SK-N-SH treated with all-trans-retinoic acid at 6 μM for 48 hours (cell line): ENCODE measurements around the gene DTX3L.

ENCODE experiments used
- ARNTL ChIP-seq: fragments of 450-650 bp; formaldehyde crosslinking; IDR thresholded peaks from 2 replicates; pipeline ENCODE4 v1.5.0; 2020; ENCODE audit warnings: low read depth, mild to moderate bottlenecking, moderate library complexity, borderline replicate concordance
- CREB5 ChIP-seq: fragments of 250-450 bp; sonication (Bioruptor Pico); IDR thresholded peaks from 2 replicates; pipeline ENCODE4 v1.5.1; 2020; ENCODE audit warnings: low read depth, mild to moderate bottlenecking, moderate library complexity
- GLIS3 ChIP-seq: fragments of 250-450 bp; sonication (Bioruptor Pico); IDR thresholded peaks from 2 replicates; pipeline ENCODE4 v1.5.0; 2020; ENCODE audit warnings: mild to moderate bottlenecking, moderate library complexity
- OSR1 ChIP-seq: fragments of 250-450 bp; sonication (Bioruptor Pico); IDR thresholded peaks from 2 replicates; pipeline ENCODE4 v1.8.0; 2022; ENCODE audit warnings: moderate library complexity, mild to moderate bottlenecking, inconsistent platforms
- PATZ1 ChIP-seq: fragments of 250-450 bp; sonication (Bioruptor Pico); IDR thresholded peaks from 2 replicates; pipeline ENCODE4 v1.8.0; 2020; ENCODE audit warnings: mild to moderate bottlenecking, moderate library complexity, borderline replicate concordance
- POU6F1 ChIP-seq: fragments of 250-450 bp; sonication (Bioruptor Pico); IDR thresholded peaks from 2 replicates; pipeline ENCODE4 v1.8.0; 2021; ENCODE audit warnings: low read depth, mild to moderate bottlenecking, moderate library complexity, borderline replicate concordance
- PPARA ChIP-seq: fragments of 250-450 bp; sonication (Bioruptor Pico); IDR thresholded peaks from 2 replicates; pipeline ENCODE4 v1.5.0; 2020; ENCODE audit warnings: mild to moderate bottlenecking, borderline replicate concordance
- SNAI2 ChIP-seq: fragments of 250-450 bp; sonication (Bioruptor Pico); IDR thresholded peaks from 2 replicates; pipeline ENCODE4 v1.5.0; 2020; ENCODE audit warnings: mild to moderate bottlenecking, moderate library complexity
- ZC3H10 ChIP-seq: fragments of 250-450 bp; sonication (Bioruptor Pico); IDR thresholded peaks from 2 replicates; pipeline ENCODE4 v1.5.1; 2021; ENCODE audit warnings: mild to moderate bottlenecking, moderate library complexity
- ZFP3 ChIP-seq: fragments of 250-450 bp; sonication (Bioruptor Pico); IDR thresholded peaks from 2 replicates; pipeline ENCODE4 v1.5.0; 2020; ENCODE audit warnings: mild to moderate bottlenecking, moderate library complexity
- ZFP30 ChIP-seq: fragments of 450-650 bp; formaldehyde crosslinking; IDR thresholded peaks from 2 replicates; pipeline ENCODE4 v1.5.0; 2022; ENCODE audit warnings: mild to moderate bottlenecking, moderate library complexity
- ZNF565 ChIP-seq: fragments of 450-650 bp; formaldehyde crosslinking; conservative IDR thresholded peaks from 2 replicates; pipeline ENCODE4 v1.5.0; 2020; ENCODE audit warnings: low read depth, mild to moderate bottlenecking, moderate library complexity
- ZNF70 ChIP-seq: fragments of 450-650 bp; formaldehyde crosslinking; IDR thresholded peaks from 2 replicates; pipeline ENCODE4 v1.5.0; 2020; ENCODE audit warnings: mild to moderate bottlenecking, moderate library complexity
- ZNF8 ChIP-seq: fragments of 450-650 bp; formaldehyde crosslinking; IDR thresholded peaks from 2 replicates; pipeline ENCODE4 v1.5.0; 2020; ENCODE audit warnings: mild to moderate bottlenecking, moderate library complexity

- TF ChIP-seq ZNF8, result no peak
- no peak for TF ChIP-seq ZNF565
- TF ChIP-seq ARNTL (CRISPR knock-in tag), result no peak
- TF ChIP-seq CREB5 (CRISPR knock-in tag), result no peak
- TF ChIP-seq SNAI2 (CRISPR knock-in tag), result no peak
- no peak for TF ChIP-seq POU6F1 (CRISPR knock-in tag)
- TF ChIP-seq OSR1 (CRISPR knock-in tag), result no peak
- TF ChIP-seq ZFP30 (CRISPR knock-in tag), result no peak
- TF ChIP-seq ZFP3 (CRISPR knock-in tag), result no peak
- no peak for TF ChIP-seq ZC3H10 (CRISPR knock-in tag)
- TF ChIP-seq GLIS3 (CRISPR knock-in tag), result no peak
- no peak for TF ChIP-seq PATZ1 (CRISPR knock-in tag)
- no peak for TF ChIP-seq ZNF70 (CRISPR knock-in tag)
- no peak for TF ChIP-seq PPARA (CRISPR knock-in tag)
These were observed 44.8 kb downstream of the DTX3L start for GRCh38 chr3:122608916-122609315.
